Measurements from ENCODE around the gene PCDHGB4. TPM values are rescaled to one million over a fixed set of nuclear protein-coding genes. Genes with fewer than 3 reads are reported as not detected.

The PCDHGB4 gene
- total RNA-seq, 1 experiment from 2014 or later = not detected

GRCh38 chr5:141356133-141356532 lies 31.4 kb upstream of the PCDHGB4 start:
- POLR2A ChIA-PET (ENCODE audit: unreplicated experiment) = no interaction called here
- H3K9me2 ChIP-seq (ENCODE audit: insufficient read depth) = no peaks in the 10 kb centered on the region
- peaks cover 6% of the 10 kb centered on the region; the same call in 1 of the 2 replicates for H3K9me3 ChIP-seq (ENCODE audit: insufficient read depth, low read depth)
- intact Hi-C loops (cut with micrococcal nuclease; ENCODE audit: unreplicated experiment) = no loop called here
- TF ChIP-seq, protein P1, sequence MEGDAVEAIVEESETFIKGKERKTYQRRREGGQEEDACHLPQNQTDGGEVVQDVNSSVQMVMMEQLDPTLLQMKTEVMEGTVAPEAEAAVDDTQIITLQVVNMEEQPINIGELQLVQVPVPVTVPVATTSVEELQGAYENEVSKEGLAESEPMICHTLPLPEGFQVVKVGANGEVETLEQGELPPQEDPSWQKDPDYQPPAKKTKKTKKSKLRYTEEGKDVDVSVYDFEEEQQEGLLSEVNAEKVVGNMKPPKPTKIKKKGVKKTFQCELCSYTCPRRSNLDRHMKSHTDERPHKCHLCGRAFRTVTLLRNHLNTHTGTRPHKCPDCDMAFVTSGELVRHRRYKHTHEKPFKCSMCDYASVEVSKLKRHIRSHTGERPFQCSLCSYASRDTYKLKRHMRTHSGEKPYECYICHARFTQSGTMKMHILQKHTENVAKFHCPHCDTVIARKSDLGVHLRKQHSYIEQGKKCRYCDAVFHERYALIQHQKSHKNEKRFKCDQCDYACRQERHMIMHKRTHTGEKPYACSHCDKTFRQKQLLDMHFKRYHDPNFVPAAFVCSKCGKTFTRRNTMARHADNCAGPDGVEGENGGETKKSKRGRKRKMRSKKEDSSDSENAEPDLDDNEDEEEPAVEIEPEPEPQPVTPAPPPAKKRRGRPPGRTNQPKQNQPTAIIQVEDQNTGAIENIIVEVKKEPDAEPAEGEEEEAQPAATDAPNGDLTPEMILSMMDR (conservative IDR thresholded peaks at IDR 0.05) = no peak
- no peak for TF ChIP-seq EZH2 (IDR thresholded peaks at IDR 0.05; ENCODE audit: low read depth)
- H3F3A ChIP-seq (ENCODE audit: insufficient read depth, low read depth) = no peaks in the 10 kb centered on the region
- H3K4me2 ChIP-seq = no peak overlapping the region
- no peaks in the 10 kb centered on the region for H3K79me2 ChIP-seq (ENCODE audit: low read depth)
- BruUV-seq (replicated peaks) = no TSS peak
- no peak overlapping the region for H3K27ac ChIP-seq
- H3K36me3 ChIP-seq (ENCODE audit: low read depth) = no peaks in the 10 kb centered on the region
- H3K27me3 ChIP-seq (ENCODE audit: insufficient read depth, low read depth) = no peaks in the 10 kb centered on the region; the same call in 1 of the 2 replicates
- CTCF ChIA-PET = interaction anchor here (0.7 kb wide), 1 partner anchor 202 kb away, joined by 3 read pairs; no protein-coding TSS in a partner anchor
- H2AFZ ChIP-seq = no peak overlapping the region
- no peak overlapping the region for H3K4me3 ChIP-seq
- DNase-seq = no peak
- no peaks in the 10 kb centered on the region for H3K4me1 ChIP-seq (replicated peaks; ENCODE audit: insufficient read depth)
- H4K20me1 ChIP-seq (ENCODE audit: insufficient read depth) = no peaks in the 10 kb centered on the region

DNA sequence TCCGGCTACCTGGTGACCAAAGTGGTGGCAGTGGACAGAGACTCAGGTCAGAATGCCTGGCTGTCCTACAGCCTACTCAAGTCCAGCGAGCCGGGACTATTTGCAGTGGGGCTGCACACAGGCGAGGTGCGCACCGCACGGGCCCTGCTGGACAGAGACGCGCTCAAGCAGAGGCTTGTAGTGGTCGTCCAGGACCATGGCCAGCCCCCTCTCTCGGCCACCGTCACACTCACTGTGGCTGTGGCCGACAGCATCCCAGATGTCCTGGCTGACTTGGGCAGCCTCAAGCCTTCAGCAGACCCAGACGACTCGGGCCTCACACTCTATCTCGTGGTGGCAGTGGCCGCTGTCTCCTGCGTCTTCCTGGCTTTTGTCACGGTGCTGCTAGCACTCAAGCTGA lies 30.5 kb upstream of the PCDHGB4 start:
- no peak overlapping the region for H3K4me2 ChIP-seq
- CTCF ChIA-PET = no interaction called here

DNA sequence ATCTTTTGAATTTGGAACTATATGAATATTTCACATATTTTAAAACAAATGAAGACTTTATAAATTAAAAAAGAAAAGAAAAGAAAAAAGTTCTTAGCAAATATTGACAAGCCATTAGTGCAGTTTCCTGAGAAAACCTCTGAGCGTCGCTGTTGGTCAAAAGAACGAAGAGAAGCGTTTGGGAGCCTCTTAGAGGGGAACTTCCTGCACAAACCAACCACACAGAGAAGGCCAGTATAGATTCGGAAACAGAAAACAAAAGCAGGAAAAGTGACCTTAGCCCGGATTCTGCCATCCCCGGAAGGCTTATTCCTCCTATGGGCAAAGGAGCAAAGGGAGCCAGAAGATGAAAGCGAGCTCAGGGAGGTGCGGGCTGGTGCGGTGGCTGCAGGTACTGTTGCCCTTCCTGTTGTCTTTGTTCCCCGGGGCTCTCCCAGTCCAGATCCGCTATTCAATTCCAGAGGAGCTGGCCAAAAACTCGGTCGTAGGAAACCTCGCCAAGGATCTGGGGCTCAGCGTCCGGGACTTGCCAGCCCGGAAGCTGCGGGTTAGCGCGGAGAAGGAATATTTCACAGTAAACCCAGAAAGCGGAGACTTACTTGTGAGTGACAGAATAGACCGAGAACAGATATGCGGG lies 27.6 kb upstream of the PCDHGB4 start, which contains the start of gene PCDHGB2:
Gene PCDHGB2 (plus strand): TSS at position 205 of the 637 bp plus-strand sequence. CDS start 142 bp downstream, at position 347.
- POLR2A ChIA-PET (ENCODE audit: unreplicated experiment) = no interaction called here
- BruUV-seq (replicated peaks) = no TSS peak
- intact Hi-C loops (cut with micrococcal nuclease; ENCODE audit: unreplicated experiment) = no loop called here
- no peak within 1 kb of the TSS; the same call in 1 of the 2 replicates for H3K4me3 ChIP-seq
- TF ChIP-seq, protein P1 (conservative IDR thresholded peaks at IDR 0.05) = peak; percentile 63
- TF ChIP-seq EZH2 (IDR thresholded peaks at IDR 0.05; ENCODE audit: low read depth) = no peak
- H3K9me3 ChIP-seq (ENCODE audit: insufficient read depth, low read depth) = peaks cover 7% of the 10 kb centered on the region; the same call in 1 of the 2 replicates
- no peaks in the 10 kb centered on the region for H3F3A ChIP-seq (ENCODE audit: insufficient read depth, low read depth)
- H2AFZ ChIP-seq = peak within 1 kb of the TSS; percentile 66
- H3K36me3 ChIP-seq (ENCODE audit: low read depth) = no peaks in the 10 kb centered on the region
- H3K27ac ChIP-seq = no peak within 1 kb of the TSS
- peak within 1 kb of the TSS; percentile 52 for H3K4me2 ChIP-seq
- H3K27me3 ChIP-seq (ENCODE audit: insufficient read depth, low read depth) = peaks cover 14% of the 10 kb centered on the region
- no peaks in the 10 kb centered on the region for H3K9me2 ChIP-seq (ENCODE audit: insufficient read depth)
- H3K4me1 ChIP-seq (replicated peaks; ENCODE audit: insufficient read depth) = no peaks in the 10 kb centered on the region
- no peaks in the 10 kb centered on the region for H4K20me1 ChIP-seq (ENCODE audit: insufficient read depth)
- H3K79me2 ChIP-seq (ENCODE audit: low read depth) = no peaks in the 10 kb centered on the region
- no peak for DNase-seq
- CTCF ChIA-PET = interaction anchor here (1.3 kb wide), 1 partner anchor 40 kb away, joined by 4 read pairs; the partner anchor contains the start of gene TAF7

More for the DNA sequence above, 30.5 kb upstream of the PCDHGB4 start:
- intact Hi-C loops (cut with micrococcal nuclease; ENCODE audit: unreplicated experiment) = no loop called here
- H3K79me2 ChIP-seq (ENCODE audit: low read depth) = no peaks in the 10 kb centered on the region
- no peaks in the 10 kb centered on the region for H3K9me2 ChIP-seq (ENCODE audit: insufficient read depth)
- H3K9me3 ChIP-seq (ENCODE audit: insufficient read depth, low read depth) = peaks cover 7% of the 10 kb centered on the region; the same call in 1 of the 2 replicates
- H3F3A ChIP-seq (ENCODE audit: insufficient read depth, low read depth) = no peaks in the 10 kb centered on the region
- H3K4me3 ChIP-seq = no peak overlapping the region
- H4K20me1 ChIP-seq (ENCODE audit: insufficient read depth) = no peaks in the 10 kb centered on the region
- H3K4me1 ChIP-seq (replicated peaks; ENCODE audit: insufficient read depth) = no peaks in the 10 kb centered on the region
- H3K27me3 ChIP-seq (ENCODE audit: insufficient read depth, low read depth) = no peaks in the 10 kb centered on the region; the same call in 1 of the 2 replicates
- H3K36me3 ChIP-seq (ENCODE audit: low read depth) = no peaks in the 10 kb centered on the region
- TF ChIP-seq, protein P1 (conservative IDR thresholded peaks at IDR 0.05) = no peak
- no peak for TF ChIP-seq EZH2 (IDR thresholded peaks at IDR 0.05; ENCODE audit: low read depth)
- H2AFZ ChIP-seq = no peak overlapping the region
- no TSS peak for BruUV-seq (replicated peaks)
- POLR2A ChIA-PET (ENCODE audit: unreplicated experiment) = no interaction called here
- no peak overlapping the region for H3K27ac ChIP-seq
- no peak for DNase-seq

Data from PC-9 (cell line).